HG02884 (cell line): ENCODE data around the gene MRPL39.

Source experiments
- ATAC-seq: cut with Tn5 transposase; IDR thresholded peaks from one replicate; pipeline ENCODE4 v1.9.1; 2021; ENCODE audit warnings: mild to moderate bottlenecking, moderate library complexity; ENCODE audit not compliant: unreplicated experiment

The MRPL39 gene

DNA sequence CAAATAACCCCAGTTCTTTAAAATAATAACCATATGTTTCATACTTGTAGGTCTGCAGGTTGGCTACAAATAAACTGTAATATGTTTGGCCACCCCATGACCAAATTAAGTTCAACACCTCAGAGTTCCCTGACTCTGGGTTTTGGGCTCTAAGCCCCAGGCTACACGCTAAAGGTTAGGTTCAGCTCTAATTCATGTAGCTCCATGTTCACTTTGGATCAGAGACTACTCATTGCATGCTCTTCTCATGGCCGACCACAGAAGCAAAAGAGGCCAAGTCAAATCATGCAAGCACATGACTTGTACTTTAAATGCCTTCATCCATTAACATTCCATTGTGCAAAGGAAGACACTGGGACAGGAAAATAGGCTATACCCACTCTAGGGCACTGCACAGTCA is 66.2 kb downstream of the MRPL39 start:
- ATAC-seq: no peak

DNA sequence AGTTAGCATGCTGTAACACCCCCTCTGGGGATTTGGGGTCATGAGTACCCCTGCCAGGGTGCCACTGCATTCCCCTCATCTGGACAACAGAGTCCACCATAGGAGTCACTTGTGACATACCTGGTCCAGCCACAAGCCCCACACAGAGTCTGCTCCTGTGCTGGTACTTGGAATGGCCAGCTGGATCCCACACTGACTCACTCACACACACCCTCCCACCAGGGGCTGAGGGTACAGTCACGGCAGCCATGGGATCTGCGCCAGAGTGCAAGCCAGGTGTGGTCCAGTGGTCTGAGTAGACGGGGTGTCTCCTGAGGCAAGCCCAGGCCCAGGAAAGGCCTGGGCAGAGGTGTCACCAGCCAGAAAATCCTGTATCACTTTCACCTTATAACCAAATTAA is 67.7 kb downstream of the MRPL39 start:
- no peak for ATAC-seq

DNA sequence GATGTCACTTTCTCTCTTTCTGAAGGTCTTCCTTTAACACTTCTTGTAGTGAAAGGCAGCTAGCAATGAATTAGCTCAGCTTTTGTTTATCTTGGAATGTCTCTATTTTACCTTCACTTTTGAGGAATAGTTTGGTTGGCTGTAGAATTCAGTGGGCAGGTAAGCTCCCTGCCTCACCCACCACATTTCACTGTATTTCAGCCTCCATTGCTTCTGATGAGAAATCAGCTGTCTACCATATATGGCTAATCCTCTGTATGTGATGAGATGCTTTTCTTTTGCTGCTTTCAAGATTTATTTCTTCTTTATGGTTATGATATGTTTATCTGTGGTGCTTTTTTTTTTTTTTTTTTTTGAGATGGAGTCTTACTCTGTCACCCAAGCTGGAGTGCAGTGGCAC is 70.1 kb downstream of the MRPL39 start:
- no peak for ATAC-seq

DNA sequence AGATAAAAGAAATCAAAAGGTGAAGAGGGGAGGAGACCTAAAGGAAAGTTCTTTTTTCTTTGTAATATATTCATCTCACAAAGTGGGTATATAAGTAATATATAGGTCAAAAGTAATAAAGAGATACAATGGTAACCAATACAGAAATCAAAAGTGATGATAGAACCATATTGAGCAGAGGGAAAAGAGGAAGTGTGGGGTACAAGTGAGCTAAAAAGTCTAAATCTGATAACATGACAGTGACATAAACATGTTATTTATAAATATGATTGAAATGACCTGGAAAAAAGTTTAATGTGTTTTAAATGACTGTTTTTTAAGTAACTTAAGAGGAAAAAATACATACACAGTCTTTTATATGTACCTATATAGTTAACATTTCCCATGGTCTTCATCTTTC is 70.5 kb downstream of the MRPL39 start:
- ATAC-seq: no peak

DNA sequence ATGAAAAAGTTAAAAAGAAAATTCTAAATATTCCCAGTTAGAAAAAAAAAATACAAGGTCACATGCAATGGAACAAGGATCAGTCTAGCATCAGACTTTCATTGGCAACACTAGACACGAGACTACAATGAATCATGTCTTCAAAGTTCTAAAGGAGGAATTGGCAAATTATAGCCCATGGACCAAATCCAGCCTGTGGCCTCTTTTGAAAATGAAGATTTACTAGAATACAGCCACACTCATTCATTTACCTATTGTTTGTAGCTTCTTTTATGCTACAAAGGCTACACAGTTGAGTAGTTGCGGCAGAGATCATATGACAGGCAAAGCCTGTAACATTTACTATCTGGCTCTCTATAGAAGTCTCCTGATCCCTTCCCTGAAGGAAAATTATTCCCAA is 71.4 kb downstream of the MRPL39 start:
- ATAC-seq: no peak
